Epithelial cell of proximal tubule (primary cell): Measurements from ENCODE around the gene FAM32A. TPM values are rescaled to one million over a fixed set of nuclear protein-coding genes. Genes with fewer than 3 reads are reported as not detected.

Source experiments
- DNase-seq: peaks from one replicate; pipeline ENCODE4 v3.0.0-alpha.2; 2011; ENCODE audit warnings: low read depth
- H3K4me3 ChIP-seq: 2 replicates; pipeline ENCODE4 v1.5.1; 2011; ENCODE audit warnings: low read depth, mild to moderate bottlenecking, low read length
- total RNA-seq: library from RNA; depleted of rRNA; stranded (reverse); fragments of >200 nt; gene quantifications from 2 replicates; pipeline ENCODE4 v1.2.3, GENCODE V29; 2015
- TF ChIP-seq, protein P1 (sequence below): conservative IDR thresholded peaks from 2 replicates; pipeline ENCODE4 v1.5.1; 2012; ENCODE audit warnings: low read depth, mild to moderate bottlenecking, low read length

FAM32A gene
- total RNA-seq, 1 donor from 2014 or later, result 119 TPM

DNA sequence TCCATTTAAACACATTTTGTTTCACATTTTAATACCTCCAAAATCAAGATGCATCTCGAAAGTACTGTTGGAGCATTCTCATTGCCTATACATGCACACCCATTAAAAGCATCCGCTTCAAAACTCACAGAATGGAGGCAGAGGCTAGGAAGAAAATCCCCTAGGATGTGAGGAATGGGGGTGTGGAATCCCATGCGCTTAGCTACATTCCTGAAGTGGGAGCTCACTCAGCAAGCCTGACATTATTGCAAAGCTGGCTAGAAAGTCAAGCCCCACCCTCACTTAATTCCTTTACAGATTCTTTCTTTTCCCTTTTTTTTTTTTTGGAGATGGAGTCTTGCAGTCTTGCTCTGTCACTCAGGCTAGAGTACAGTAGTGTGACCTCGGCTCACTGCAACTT, 4.6 kb upstream of the FAM32A start:
- DNase-seq, result no peak
- H3K4me3 ChIP-seq, result no peak overlapping the region
- TF ChIP-seq, protein P1, sequence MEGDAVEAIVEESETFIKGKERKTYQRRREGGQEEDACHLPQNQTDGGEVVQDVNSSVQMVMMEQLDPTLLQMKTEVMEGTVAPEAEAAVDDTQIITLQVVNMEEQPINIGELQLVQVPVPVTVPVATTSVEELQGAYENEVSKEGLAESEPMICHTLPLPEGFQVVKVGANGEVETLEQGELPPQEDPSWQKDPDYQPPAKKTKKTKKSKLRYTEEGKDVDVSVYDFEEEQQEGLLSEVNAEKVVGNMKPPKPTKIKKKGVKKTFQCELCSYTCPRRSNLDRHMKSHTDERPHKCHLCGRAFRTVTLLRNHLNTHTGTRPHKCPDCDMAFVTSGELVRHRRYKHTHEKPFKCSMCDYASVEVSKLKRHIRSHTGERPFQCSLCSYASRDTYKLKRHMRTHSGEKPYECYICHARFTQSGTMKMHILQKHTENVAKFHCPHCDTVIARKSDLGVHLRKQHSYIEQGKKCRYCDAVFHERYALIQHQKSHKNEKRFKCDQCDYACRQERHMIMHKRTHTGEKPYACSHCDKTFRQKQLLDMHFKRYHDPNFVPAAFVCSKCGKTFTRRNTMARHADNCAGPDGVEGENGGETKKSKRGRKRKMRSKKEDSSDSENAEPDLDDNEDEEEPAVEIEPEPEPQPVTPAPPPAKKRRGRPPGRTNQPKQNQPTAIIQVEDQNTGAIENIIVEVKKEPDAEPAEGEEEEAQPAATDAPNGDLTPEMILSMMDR, result no peak

- peak overlapping the region; percentile 91 for H3K4me3 ChIP-seq
- TF ChIP-seq, protein P1, result no peak
- no peak for DNase-seq
Measured at GRCh38 chr19:16184665-16185122, 516 bp upstream of the FAM32A start.

GRCh38 chr19:16185768-16186123, 536 bp downstream of the FAM32A start:
- no peak for DNase-seq
- TF ChIP-seq, protein P1, result peak; percentile 55
- H3K4me3 ChIP-seq, result peak overlapping the region; percentile 91

GRCh38 chr19:16188521-16188920, 3.3 kb downstream of the FAM32A start:
- no peak overlapping the region for H3K4me3 ChIP-seq
- TF ChIP-seq, protein P1, result no peak
- no peak for DNase-seq

DNA sequence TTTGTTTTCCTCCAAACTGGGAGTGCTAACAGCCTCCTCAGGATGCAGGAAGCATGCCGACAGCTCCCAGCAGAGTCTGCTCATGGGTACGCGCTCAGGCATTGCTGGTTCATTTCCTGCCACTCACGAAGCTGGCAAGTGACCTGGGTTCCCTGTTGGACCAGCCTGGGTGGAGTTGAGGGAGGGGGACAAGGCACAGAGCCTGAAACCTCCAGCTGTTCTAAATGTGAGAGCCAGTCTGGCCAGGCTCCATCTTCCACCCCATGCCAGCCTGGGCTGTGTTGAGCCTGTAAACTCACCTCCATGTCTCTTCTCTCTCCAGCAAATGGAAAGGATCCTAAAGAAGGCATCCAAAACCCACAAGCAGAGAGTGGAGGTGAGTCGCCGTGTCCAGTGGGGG, 5.0 kb downstream of the FAM32A start:
- DNase-seq, result no peak
- TF ChIP-seq, protein P1, result no peak
- H3K4me3 ChIP-seq, result no peak overlapping the region

- TF ChIP-seq, protein P1, result no peak
- no peak overlapping the region for H3K4me3 ChIP-seq
- no peak for DNase-seq
Measured at GRCh38 chr19:16190736-16191135, 5.5 kb downstream of the FAM32A start.

GRCh38 chr19:16191216-16191908, 6.2 kb downstream of the FAM32A start:
- TF ChIP-seq, protein P1, result no peak
- DNase-seq, result no peak
- no peak overlapping the region for H3K4me3 ChIP-seq
